GM12878 (cell line): ENCODE results near the gene PIGB. TPM values are rescaled to one million over a fixed set of nuclear protein-coding genes. Genes with fewer than 3 reads are reported as not detected.

Experiments
- ATAC-seq: fragments of 200-7000 bp; cut with Tn5 transposase; 3 replicates; pipeline ENCODE4 v1.9.1; 2020; ENCODE audit warnings: mild to moderate bottlenecking, moderate library complexity
- BruUV-seq: library from RNA; stranded (reverse); fragments of 400-500 nt; replicated peaks from 2 replicates; lab custom pipeline; 2021; lab: Mats Ljungman, UMichigan
- CTCF ChIA-PET: fragments of 300-600 bp; sonication (Branson Sonifier 250); formaldehyde crosslinking; extraction: SDS; loops from one replicate; lab custom pipeline; 2021; ENCODE audit warnings: inconsistent platforms; lab: Yijun Ruan, JAX
- POLR2A ChIA-PET: fragments of 350-600 bp; formaldehyde crosslinking; extraction: SDS; loops from one replicate; lab custom pipeline; 2021; ENCODE audit warnings: inconsistent platforms; lab: Charles Lee
- RAD21 ChIA-PET: fragments of 300-600 bp; sonication (Branson Sonifier 250); formaldehyde crosslinking; loops from one replicate; lab custom pipeline; 2023; ENCODE audit warnings: antibody characterized with exemption; ENCODE audit not compliant: unreplicated experiment; lab: Charles Lee
- SMC1A ChIA-PET: fragments of 300-600 bp; sonication (Branson Sonifier 250); formaldehyde crosslinking; loops from one replicate; lab custom pipeline; 2023; ENCODE audit not compliant: unreplicated experiment, uncharacterized antibody; lab: Charles Lee
- DNase-seq: peaks from one replicate; pipeline ENCODE4 v3.0.0-alpha.2; 2011; ENCODE audit warnings: low read depth, low spot score
- FAIRE-seq: peaks from 3 replicates; lab custom pipeline; 2011; peaks lifted over from hg19 to GRCh38; lab: Jason Lieb, UNC
- H2AFZ ChIP-seq: 2 replicates; pipeline ENCODE4 v1.6.0; 2011; ENCODE audit warnings: low read depth, low read length, control low read depth; ENCODE audit not compliant: control insufficient read depth
- H3K27ac ChIP-seq: 2 replicates; pipeline ENCODE4 v1.5.1; 2011; ENCODE audit warnings: control low read depth; ENCODE audit not compliant: control insufficient read depth, insufficient read depth
- H3K27me3 ChIP-seq, 2 experiments: replicated peaks in 1 of 2; 2 replicates each; pipeline versions ENCODE4 v1.6.0 to v1.6.1; 2011; ENCODE audit warnings: low read length in 1 of 2; ENCODE audit not compliant: control insufficient read depth in 2 of 2, insufficient read depth in 2 of 2
- H3K36me3 ChIP-seq, 2 experiments: 2 replicates each; pipeline ENCODE4 v1.5.1; 2011; ENCODE audit warnings: low read length in 1 of 2; ENCODE audit not compliant: control insufficient read depth in 2 of 2, insufficient read depth in 2 of 2
- H3K4me1 ChIP-seq: 2 replicates; pipeline ENCODE4 v1.6.1; 2011; ENCODE audit warnings: mild to moderate bottlenecking, low read length, moderate library complexity, mixed read lengths; ENCODE audit not compliant: control insufficient read depth, insufficient read depth
- H3K4me2 ChIP-seq: 2 replicates; pipeline ENCODE4 v1.6.0; 2011; ENCODE audit warnings: control low read depth; ENCODE audit not compliant: control insufficient read depth, insufficient read depth
- H3K4me3 ChIP-seq: fragments of 200-600 bp; sonication (generic); 2 replicates; pipeline ENCODE4 v1.5.1; 2016
- H3K79me2 ChIP-seq: 2 replicates; pipeline ENCODE4 v1.6.0; 2011; ENCODE audit warnings: low read length; ENCODE audit not compliant: control insufficient read depth, insufficient read depth
- H3K9ac ChIP-seq: 2 replicates; pipeline ENCODE4 v1.8.0; 2011; ENCODE audit warnings: low read length, control low read depth, mixed read lengths; ENCODE audit not compliant: control insufficient read depth, insufficient read depth
- H3K9me3 ChIP-seq: replicated peaks from 3 replicates; pipeline ENCODE4 v1.5.1; 2011; ENCODE audit warnings: mild to moderate bottlenecking, low read length; ENCODE audit not compliant: control insufficient read depth, insufficient read depth
- H4K20me1 ChIP-seq: 2 replicates; pipeline ENCODE4 v1.6.0; 2011; ENCODE audit not compliant: control insufficient read depth, insufficient read depth
- E4F1 ChIP-seq: fragments of 450-650 bp; IDR thresholded peaks from 2 replicates; pipeline ENCODE4 v1.6.1; 2018; ENCODE audit warnings: borderline replicate concordance, mild to moderate bottlenecking; ENCODE audit not compliant: partially characterized antibody
- EED ChIP-seq: sonication (generic); IDR thresholded peaks from 2 replicates; pipeline ENCODE4 v1.6.1; 2016; ENCODE audit warnings: antibody characterized with exemption, low read depth
- HDGF ChIP-seq: fragments of 450-650 bp; IDR thresholded peaks from 2 replicates; pipeline ENCODE4 v1.6.1; 2016; ENCODE audit warnings: antibody characterized with exemption
- HSF1 ChIP-seq: fragments of 150-350 bp; IDR thresholded peaks from 2 replicates; pipeline ENCODE4 v1.6.1; 2014; ENCODE audit warnings: mild to moderate bottlenecking, low read depth, low read length
- NFYA ChIP-seq: IDR thresholded peaks from 2 replicates; pipeline ENCODE4 v1.6.1; 2011; ENCODE audit warnings: low read depth, mild to moderate bottlenecking, low read length, improper control_type of control experiment, borderline replicate concordance
- NRF1 ChIP-seq: conservative IDR thresholded peaks from 2 replicates; pipeline ENCODE4 v1.6.1; 2011; ENCODE audit warnings: mild to moderate bottlenecking, low read depth, low read length, improper control_type of control experiment
- SIX5 ChIP-seq: IDR thresholded peaks from 2 replicates; pipeline ENCODE4 v1.6.1; 2011; ENCODE audit warnings: mild to moderate bottlenecking, low read depth, low read length, moderate library complexity; ENCODE audit not compliant: severe bottlenecking
- SMARCA5 ChIP-seq: fragments of 450-650 bp; IDR thresholded peaks from 2 replicates; pipeline ENCODE4 v1.6.1; 2017; ENCODE audit warnings: mild to moderate bottlenecking
- SP1 ChIP-seq: IDR thresholded peaks from one replicate; pipeline ENCODE4 v1.6.1; 2011; ENCODE audit warnings: low read depth, low read length
- SPI1 ChIP-seq: IDR thresholded peaks from 2 replicates; pipeline ENCODE4 v1.6.1; 2011; ENCODE audit warnings: low read depth, mild to moderate bottlenecking, low read length, moderate library complexity, borderline replicate concordance; ENCODE audit not compliant: insufficient read depth
- SREBF1 ChIP-seq: IDR thresholded peaks from 2 replicates; pipeline ENCODE4 v1.6.1; 2012; ENCODE audit warnings: mild to moderate bottlenecking, low read length
- USF1 ChIP-seq: IDR thresholded peaks from 2 replicates; pipeline ENCODE4 v1.6.1; 2011; ENCODE audit warnings: borderline replicate concordance, low read depth, mild to moderate bottlenecking, moderate library complexity, mixed read lengths, low read length; ENCODE audit not compliant: insufficient read depth; ENCODE audit errors: extremely low read length
- ZNF217 ChIP-seq: fragments of 450-650 bp; IDR thresholded peaks from 2 replicates; pipeline ENCODE4 v1.6.1; 2017; ENCODE audit warnings: antibody characterized with exemption, mild to moderate bottlenecking
- WGBS: methylation state at CpG from one replicate; pipeline ENCODE4 v1.1.6; 2016; ENCODE audit warnings: low lambda C conversion rate; ENCODE audit not compliant: insufficient replicate concordance, insufficient coverage; ENCODE audit errors: missing lambda C conversion rate; 5-methylcytosine and 5-hydroxymethylcytosine counted together
- in situ Hi-C: fragments of 300-500 bp; cut with MboI; formaldehyde crosslinking; loops from 9 replicates; pipeline ENCODE4 v1.14.3; 2018; ENCODE audit warnings: mixed read lengths
- intact Hi-C: fragments of 100-400 bp; cut with micrococcal nuclease; formaldehyde crosslinking; loops from one replicate; pipeline ENCODE4 v1.14.2; 2022; ENCODE audit not compliant: unreplicated experiment
- polyA plus RNA-seq, 11 experiments: library from polyadenylated mRNA; depleted of rRNA in 4 of 11; unstranded in 6 of 11; stranded (reverse) in 5 of 11; fragments of >200 nt; fragmentation: Nextera tagmentation in 4 of 11; fragmentation: Illumina TruSeq in 1 of 11; extraction: Ambion mirVana in 4 of 11; extraction: Trizol in 1 of 11; gene quantifications; 1 replicate in 1 of 11; 2 replicates in 10 of 11; pipeline versions ENCODE4 v1.2.1 to v1.2.3, GENCODE V29; 2011 to 2016; ENCODE audit warnings: inconsistent platforms in 2 of 11, missing spikeins in 2 of 11, low read depth in 1 of 11
- total RNA-seq, 4 experiments: library from RNA; depleted of rRNA in 3 of 4; stranded (reverse); fragments of >200 nt in 3 of 4; fragmentation: Illumina TruSeq in 1 of 4; extraction: Trizol in 1 of 4; gene quantifications; 2 replicates each; pipeline versions ENCODE4 v1.2.1 to v1.2.3, GENCODE V29; 2013 to 2021

PIGB gene
- total and polyA plus RNA-seq, 10 of the 15 experiments (the other 5 are each of a cell fraction or from before 2014, with no cell fraction given): 17.9 to 46.0 (median 25.2) TPM

- POLR2A ChIA-PET: no interaction called here
- peaks cover 0 to 8% of the 10 kb centered on the region in 2 experiments; a peak in 1 of 4 replicates for H3K36me3 ChIP-seq
- SMC1A ChIA-PET: no interaction called here
- intact Hi-C loops (no loop called here), in situ Hi-C loops (no loop called here)
- H3K9ac ChIP-seq: no peak overlapping the region
- no peaks in the 10 kb centered on the region for H3K9me3 ChIP-seq
- H2AFZ ChIP-seq: no peak overlapping the region
- H3K4me2 ChIP-seq: no peak overlapping the region
- H4K20me1 ChIP-seq: no peaks in the 10 kb centered on the region
- RAD21 ChIA-PET: no interaction called here
- no peak overlapping the region for H3K4me3 ChIP-seq
- H3K27me3 ChIP-seq: no peaks in the 10 kb centered on the region
- no TSS peak for BruUV-seq
- DNase-seq (no peak), FAIRE-seq (no peak), ATAC-seq (no peak)
- 36% methylated on average over 1 of the region's 1 CpG for WGBS
- H3K27ac ChIP-seq: no peak overlapping the region
- H3K79me2 ChIP-seq: 0 out of 2 replicates have a peak, but pooled peaks cover 2% of the 10 kb centered on the region
- H3K4me1 ChIP-seq: no peaks in the 10 kb centered on the region
- TF ChIP-seq SPI1 (peak; percentile 29; the same call in 1 of the 2 replicates), SREBF1 (no peak), NRF1 (no peak), ZNF217 (no peak)
- CTCF ChIA-PET: interaction anchor here (1.6 kb wide), 1 partner anchor 107 kb away, joined by 4 read pairs; no protein-coding TSS in a partner anchor
Observed at GRCh38 chr15:55327387-55327786, 8.4 kb downstream of the PIGB start.

- CTCF ChIA-PET: interaction anchor here (0.6 kb wide), 1 partner anchor 105 kb away, joined by 3 read pairs; no protein-coding TSS in a partner anchor
- Histone ChIP-seq H4K20me1 (no peaks in the 10 kb centered on the region), H3K79me2 (no peaks in the 10 kb centered on the region), H3K27me3 (no peaks in the 10 kb centered on the region), H2AFZ (no peak overlapping the region), H3K4me2 (no peak overlapping the region), H3K4me3 (no peak overlapping the region), H3K4me1 (no peaks in the 10 kb centered on the region), H3K9me3 (no peaks in the 10 kb centered on the region), H3K9ac (no peak overlapping the region), H3K27ac (no peak overlapping the region), H3K36me3 (peaks cover 0 to 21% of the 10 kb centered on the region in 2 experiments; a peak in 2 of 4 replicates)
- SMC1A ChIA-PET: no interaction called here
- intact Hi-C loops: no loop called here
- no peak for ATAC-seq
- 80% methylated on average over 5 of the region's 5 CpGs for WGBS
- BruUV-seq: no TSS peak
- RAD21 ChIA-PET: no interaction called here
- POLR2A ChIA-PET: no interaction called here
- no peak for DNase-seq
- in situ Hi-C loops: no loop called here
- FAIRE-seq: no peak
- TF ChIP-seq SMARCA5 (no peak), EED (no peak), USF1 (no peak), E4F1 (no peak), HSF1 (no peak), SIX5 (no peak), NFYA (no peak), SP1 (no peak), HDGF (no peak)
Observed at GRCh38 chr15:55334371-55334770, 15.3 kb downstream of the PIGB start.
